Neutrophil (primary cell): ENCODE results near the gene ITPR1.

Experiments used
- H3K27ac ChIP-seq: fragments of 200-600 bp; sonication (generic); 2 replicates; pipeline ENCODE4 v1.5.1; 2016; ENCODE audit warnings: mild to moderate bottlenecking, moderate library complexity
- H3K27me3 ChIP-seq: fragments of 200-600 bp; sonication (generic); 2 replicates; pipeline ENCODE4 v1.6.0; 2016; ENCODE audit warnings: mild to moderate bottlenecking
- H3K36me3 ChIP-seq: fragments of 200-600 bp; sonication (generic); 2 replicates; pipeline ENCODE4 v1.5.1; 2017
- H3K4me1 ChIP-seq, 2 experiments: fragments of 200-600 bp in 1 of 2; sonication (generic) in 1 of 2; 1 replicate in 1 of 2; 2 replicates in 1 of 2; pipeline versions ENCODE4 v1.5.1 to v1.6.1; 2013 to 2016; ENCODE audit warnings: low read depth in 1 of 2, low read length in 1 of 2, mild to moderate bottlenecking in 1 of 2, moderate library complexity in 1 of 2; ENCODE audit not compliant: control insufficient read depth in 1 of 2, insufficient read depth in 1 of 2
- H3K4me3 ChIP-seq, 2 experiments: fragments of 200-600 bp in 1 of 2; sonication (generic) in 1 of 2; 1 replicate in 1 of 2; 2 replicates in 1 of 2; pipeline ENCODE4 v1.5.1; 2013 to 2016; ENCODE audit warnings: low read depth in 1 of 2, low read length in 1 of 2, mild to moderate bottlenecking in 1 of 2, moderate library complexity in 1 of 2
- H3K9me3 ChIP-seq: fragments of 200-600 bp; sonication (generic); 2 replicates; pipeline ENCODE4 v1.5.1; 2016
- CTCF ChIP-seq: fragments of 200-600 bp; sonication (generic); IDR thresholded peaks from 2 replicates; pipeline ENCODE4 v1.5.1; 2016; ENCODE audit warnings: antibody characterized with exemption

The ITPR1 gene

GRCh38 chr3:4623421-4623999, 130.4 kb downstream of the ITPR1 start:
- no peak overlapping the region for H3K27ac ChIP-seq
- no peaks in the 10 kb centered on the region for H3K4me1 ChIP-seq
- TF ChIP-seq CTCF = no peak
- no peaks in the 10 kb centered on the region for H3K9me3 ChIP-seq
- no peak overlapping the region for H3K4me3 ChIP-seq
- no peaks in the 10 kb centered on the region for H3K27me3 ChIP-seq
- no peaks in the 10 kb centered on the region for H3K36me3 ChIP-seq

- no peaks in the 10 kb centered on the region for H3K9me3 ChIP-seq
- H3K27ac ChIP-seq = no peak overlapping the region
- no peaks in the 10 kb centered on the region for H3K36me3 ChIP-seq
- TF ChIP-seq CTCF = no peak
- no peaks in the 10 kb centered on the region for H3K4me1 ChIP-seq
- no peak overlapping the region for H3K4me3 ChIP-seq
- H3K27me3 ChIP-seq = no peaks in the 10 kb centered on the region
These were observed 134.7 kb downstream of the ITPR1 start for GRCh38 chr3:4627651-4628375.

GRCh38 chr3:4629095-4630007, 136.2 kb downstream of the ITPR1 start:
- Histone ChIP-seq H3K27ac (no peak overlapping the region), H3K36me3 (no peaks in the 10 kb centered on the region), H3K9me3 (no peaks in the 10 kb centered on the region), H3K4me3 (no peak overlapping the region), H3K4me1 (no peaks in the 10 kb centered on the region), H3K27me3 (no peaks in the 10 kb centered on the region)
- TF ChIP-seq CTCF = no peak

GRCh38 chr3:4633078-4634004, 140.2 kb downstream of the ITPR1 start:
- no peaks in the 10 kb centered on the region for H3K9me3 ChIP-seq
- no peaks in the 10 kb centered on the region for H3K4me1 ChIP-seq
- no peak overlapping the region for H3K27ac ChIP-seq
- no peaks in the 10 kb centered on the region for H3K36me3 ChIP-seq
- no peaks in the 10 kb centered on the region for H3K27me3 ChIP-seq
- peak; percentile 72 for TF ChIP-seq CTCF
- H3K4me3 ChIP-seq = no peak overlapping the region

- Histone ChIP-seq H3K9me3 (no peaks in the 10 kb centered on the region), H3K27me3 (no peaks in the 10 kb centered on the region), H3K36me3 (no peaks in the 10 kb centered on the region), H3K4me1 (no peaks in the 10 kb centered on the region), H3K4me3 (no peak overlapping the region), H3K27ac (no peak overlapping the region)
- TF ChIP-seq CTCF = no peak
These were observed 141.7 kb downstream of the ITPR1 start for GRCh38 chr3:4634894-4635293.
